WTC11 (cell line): Measurements from ENCODE around the gene PLA2G4A.

Experiments used
- CTCF ChIP-seq: fragments of 200-600 bp; IDR thresholded peaks from 2 replicates; pipeline ENCODE4 v1.8.0; 2022; ENCODE audit warnings: antibody characterized with exemption
- JUN ChIP-seq: sonication (generic); formaldehyde crosslinking; IDR thresholded peaks from 2 replicates; pipeline ENCODE4 v1.8.0; 2023; ENCODE audit warnings: mild to moderate bottlenecking, missing genetic modification reagents

DNA sequence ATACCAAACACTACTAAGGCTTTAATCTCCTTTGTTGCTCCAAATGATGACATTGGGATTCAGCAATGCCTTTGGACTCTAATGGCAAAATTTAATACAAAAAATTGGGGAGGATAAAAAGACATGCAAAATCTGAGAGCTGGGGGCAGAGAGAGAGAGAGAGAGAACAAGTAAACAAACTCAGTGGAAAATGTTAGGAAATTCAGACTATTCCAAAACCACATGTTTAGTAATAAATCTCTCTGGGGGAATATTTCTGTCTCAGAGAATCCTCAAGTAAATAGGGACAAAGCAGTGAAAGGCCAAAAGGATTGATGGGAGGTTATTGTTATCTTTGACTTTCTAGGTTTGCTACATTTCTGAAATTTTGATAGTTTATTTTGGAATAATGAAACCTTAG, 65.7 kb downstream of the PLA2G4A start:
- TF ChIP-seq CTCF, result no peak
- TF ChIP-seq JUN (CRISPR knock-in tag), result no peak
